MM.1S (cell line): ENCODE results near the gene MRPL46.

ENCODE experiments used
- DNase-seq: peaks from one replicate; pipeline ENCODE4 v3.0.0-alpha.2; 2015
- H2AFZ ChIP-seq: fragments of 300-600 bp; sonication (generic); 2 replicates; pipeline ENCODE4 v1.6.0; 2016; ENCODE audit warnings: antibody characterized with exemption, low read length
- H3F3A ChIP-seq: fragments of 300-600 bp; sonication (generic); 2 replicates; pipeline ENCODE4 v1.6.1; 2016; ENCODE audit warnings: mild to moderate bottlenecking, antibody characterized with exemption, low read length, moderate library complexity, mixed read lengths; ENCODE audit not compliant: insufficient read depth
- H3K27ac ChIP-seq: fragments of 300-600 bp; sonication (generic); 2 replicates; pipeline ENCODE4 v1.5.1; 2016; ENCODE audit warnings: mild to moderate bottlenecking, low read length
- H3K27me3 ChIP-seq: fragments of 300-600 bp; sonication (generic); replicated peaks from 2 replicates; pipeline ENCODE4 v1.6.0; 2016; ENCODE audit warnings: low read length; ENCODE audit not compliant: insufficient read depth
- H3K36me3 ChIP-seq: fragments of 300-600 bp; sonication (generic); replicated peaks from 2 replicates; pipeline ENCODE4 v1.6.1; 2016; ENCODE audit warnings: mild to moderate bottlenecking, low read length, mixed read lengths; ENCODE audit not compliant: insufficient read depth
- H3K4me1 ChIP-seq: fragments of 300-600 bp; sonication (generic); 2 replicates; pipeline ENCODE4 v1.6.1; 2016; ENCODE audit warnings: low read length, mixed read lengths
- H3K4me2 ChIP-seq: fragments of 300-600 bp; sonication (generic); 2 replicates; pipeline ENCODE4 v1.6.0; 2016; ENCODE audit warnings: low read depth, low read length
- H3K4me3 ChIP-seq: fragments of 300-600 bp; sonication (generic); 2 replicates; pipeline ENCODE4 v1.5.1; 2016; ENCODE audit warnings: low read length, mixed read lengths
- H3K79me2 ChIP-seq: fragments of 300-600 bp; sonication (generic); 2 replicates; pipeline ENCODE4 v1.6.1; 2016; ENCODE audit warnings: mixed run types, low read length, mixed read lengths
- H3K9ac ChIP-seq: fragments of 300-600 bp; sonication (generic); 2 replicates; pipeline ENCODE4 v1.6.1; 2016; ENCODE audit warnings: low read length, mixed read lengths
- H3K9me2 ChIP-seq: fragments of 300-600 bp; sonication (generic); replicated peaks from 2 replicates; pipeline ENCODE4 v1.6.1; 2016; ENCODE audit warnings: mild to moderate bottlenecking, low read length, mixed read lengths; ENCODE audit not compliant: insufficient read depth
- H3K9me3 ChIP-seq: fragments of 300-600 bp; sonication (generic); replicated peaks from 2 replicates; pipeline ENCODE4 v1.6.1; 2016; ENCODE audit warnings: mild to moderate bottlenecking, low read length, mixed read lengths; ENCODE audit not compliant: insufficient read depth
- H4K20me1 ChIP-seq: fragments of 300-600 bp; sonication (generic); 2 replicates; pipeline ENCODE4 v1.6.1; 2016; ENCODE audit warnings: mild to moderate bottlenecking, low read length, moderate library complexity, mixed read lengths; ENCODE audit not compliant: insufficient read depth
- EZH2 ChIP-seq: fragments of 300-600 bp; sonication (generic); optimal IDR thresholded peaks from 2 replicates; pipeline ENCODE3; 2017; ENCODE audit warnings: low read depth, mild to moderate bottlenecking, antibody characterized with exemption, low read length, mixed read lengths
- EZH2phosphoT487 ChIP-seq: fragments of 300-600 bp; sonication (generic); IDR thresholded peaks from 2 replicates; pipeline ENCODE4 v1.6.1; 2018; ENCODE audit warnings: antibody characterized with exemption, low read length
- TF ChIP-seq, protein P1 (sequence below): fragments of 300-600 bp; sonication (generic); IDR thresholded peaks from 2 replicates; pipeline ENCODE4 v1.5.1; 2016; ENCODE audit warnings: antibody characterized with exemption, low read length, mixed read lengths

The MRPL46 gene

DNA sequence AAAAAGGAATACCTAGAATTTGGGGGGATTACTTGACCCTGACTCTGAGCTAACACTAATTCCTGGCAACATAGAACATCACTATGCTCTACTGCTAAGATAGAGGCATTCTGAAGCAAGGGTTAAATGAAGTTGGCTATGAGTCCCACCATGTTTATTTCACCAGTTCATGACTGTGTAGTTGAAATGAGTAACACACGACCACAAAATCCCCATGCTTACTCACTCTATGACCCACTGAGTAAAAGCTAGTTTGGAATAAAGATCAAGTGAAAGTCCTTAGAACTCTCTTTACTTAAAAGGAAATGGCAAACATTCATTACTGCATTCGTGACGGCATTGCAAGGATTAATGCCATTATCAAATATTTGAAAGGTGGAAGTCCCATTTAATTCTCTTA is 47.4 kb downstream of the MRPL46 start:
- H3K4me3 ChIP-seq: no peak overlapping the region
- DNase-seq: no peak
- H3K4me1 ChIP-seq: no peaks in the 10 kb centered on the region
- H3F3A ChIP-seq: no peaks in the 10 kb centered on the region
- H2AFZ ChIP-seq: no peak overlapping the region
- H3K9me3 ChIP-seq: no peaks in the 10 kb centered on the region
- no peaks in the 10 kb centered on the region for H4K20me1 ChIP-seq
- no peaks in the 10 kb centered on the region for H3K36me3 ChIP-seq
- TF ChIP-seq EZH2phosphoT487 (no peak), EZH2 (no peak)
- TF ChIP-seq, protein P1, sequence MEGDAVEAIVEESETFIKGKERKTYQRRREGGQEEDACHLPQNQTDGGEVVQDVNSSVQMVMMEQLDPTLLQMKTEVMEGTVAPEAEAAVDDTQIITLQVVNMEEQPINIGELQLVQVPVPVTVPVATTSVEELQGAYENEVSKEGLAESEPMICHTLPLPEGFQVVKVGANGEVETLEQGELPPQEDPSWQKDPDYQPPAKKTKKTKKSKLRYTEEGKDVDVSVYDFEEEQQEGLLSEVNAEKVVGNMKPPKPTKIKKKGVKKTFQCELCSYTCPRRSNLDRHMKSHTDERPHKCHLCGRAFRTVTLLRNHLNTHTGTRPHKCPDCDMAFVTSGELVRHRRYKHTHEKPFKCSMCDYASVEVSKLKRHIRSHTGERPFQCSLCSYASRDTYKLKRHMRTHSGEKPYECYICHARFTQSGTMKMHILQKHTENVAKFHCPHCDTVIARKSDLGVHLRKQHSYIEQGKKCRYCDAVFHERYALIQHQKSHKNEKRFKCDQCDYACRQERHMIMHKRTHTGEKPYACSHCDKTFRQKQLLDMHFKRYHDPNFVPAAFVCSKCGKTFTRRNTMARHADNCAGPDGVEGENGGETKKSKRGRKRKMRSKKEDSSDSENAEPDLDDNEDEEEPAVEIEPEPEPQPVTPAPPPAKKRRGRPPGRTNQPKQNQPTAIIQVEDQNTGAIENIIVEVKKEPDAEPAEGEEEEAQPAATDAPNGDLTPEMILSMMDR: no peak
- no peak overlapping the region for H3K27ac ChIP-seq
- no peaks in the 10 kb centered on the region for H3K27me3 ChIP-seq
- H3K9me2 ChIP-seq: no peaks in the 10 kb centered on the region
- H3K79me2 ChIP-seq: no peaks in the 10 kb centered on the region
- H3K4me2 ChIP-seq: no peak overlapping the region
- H3K9ac ChIP-seq: no peak overlapping the region
